HL-60 (cell line): ENCODE results near the gene ACAD8.

Source experiments
- GABPA ChIP-seq: IDR thresholded peaks from 2 replicates; pipeline ENCODE4 v1.6.1; 2012; ENCODE audit warnings: low read depth
- TF ChIP-seq, protein P1 (sequence below): IDR thresholded peaks from one replicate; pipeline ENCODE4 v1.5.1; 2011; ENCODE audit warnings: low read length, control low read depth, inconsistent platforms; ENCODE audit not compliant: insufficient read depth
- TF ChIP-seq, protein P2 (sequence below): IDR thresholded peaks from 2 replicates; pipeline ENCODE4 v1.6.1; 2012; ENCODE audit warnings: low read depth; ENCODE audit not compliant: insufficient replicate concordance

DNA sequence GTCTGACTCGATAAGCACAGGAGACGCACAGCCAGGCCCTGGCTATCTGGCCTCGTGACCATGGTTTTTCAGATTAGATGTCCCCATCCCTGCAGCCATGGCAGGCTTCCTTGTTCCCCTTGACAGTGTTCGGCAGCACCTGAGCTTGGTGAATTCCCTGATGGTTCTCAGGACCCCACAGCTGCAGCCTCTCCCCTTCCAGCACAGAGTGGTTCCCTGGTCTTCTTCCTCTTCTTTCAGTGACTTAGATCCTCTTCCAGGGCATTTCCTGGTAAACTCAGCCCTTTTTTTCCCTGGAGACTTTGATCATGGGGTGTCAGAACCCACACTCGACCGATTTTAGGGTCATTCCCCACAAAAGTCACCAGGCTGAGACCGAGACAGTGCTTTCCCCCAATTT is 37.3 kb downstream of the ACAD8 start:
- TF ChIP-seq, protein P1, sequence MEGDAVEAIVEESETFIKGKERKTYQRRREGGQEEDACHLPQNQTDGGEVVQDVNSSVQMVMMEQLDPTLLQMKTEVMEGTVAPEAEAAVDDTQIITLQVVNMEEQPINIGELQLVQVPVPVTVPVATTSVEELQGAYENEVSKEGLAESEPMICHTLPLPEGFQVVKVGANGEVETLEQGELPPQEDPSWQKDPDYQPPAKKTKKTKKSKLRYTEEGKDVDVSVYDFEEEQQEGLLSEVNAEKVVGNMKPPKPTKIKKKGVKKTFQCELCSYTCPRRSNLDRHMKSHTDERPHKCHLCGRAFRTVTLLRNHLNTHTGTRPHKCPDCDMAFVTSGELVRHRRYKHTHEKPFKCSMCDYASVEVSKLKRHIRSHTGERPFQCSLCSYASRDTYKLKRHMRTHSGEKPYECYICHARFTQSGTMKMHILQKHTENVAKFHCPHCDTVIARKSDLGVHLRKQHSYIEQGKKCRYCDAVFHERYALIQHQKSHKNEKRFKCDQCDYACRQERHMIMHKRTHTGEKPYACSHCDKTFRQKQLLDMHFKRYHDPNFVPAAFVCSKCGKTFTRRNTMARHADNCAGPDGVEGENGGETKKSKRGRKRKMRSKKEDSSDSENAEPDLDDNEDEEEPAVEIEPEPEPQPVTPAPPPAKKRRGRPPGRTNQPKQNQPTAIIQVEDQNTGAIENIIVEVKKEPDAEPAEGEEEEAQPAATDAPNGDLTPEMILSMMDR, result no peak
- no peak for TF ChIP-seq GABPA
- TF ChIP-seq, protein P2, sequence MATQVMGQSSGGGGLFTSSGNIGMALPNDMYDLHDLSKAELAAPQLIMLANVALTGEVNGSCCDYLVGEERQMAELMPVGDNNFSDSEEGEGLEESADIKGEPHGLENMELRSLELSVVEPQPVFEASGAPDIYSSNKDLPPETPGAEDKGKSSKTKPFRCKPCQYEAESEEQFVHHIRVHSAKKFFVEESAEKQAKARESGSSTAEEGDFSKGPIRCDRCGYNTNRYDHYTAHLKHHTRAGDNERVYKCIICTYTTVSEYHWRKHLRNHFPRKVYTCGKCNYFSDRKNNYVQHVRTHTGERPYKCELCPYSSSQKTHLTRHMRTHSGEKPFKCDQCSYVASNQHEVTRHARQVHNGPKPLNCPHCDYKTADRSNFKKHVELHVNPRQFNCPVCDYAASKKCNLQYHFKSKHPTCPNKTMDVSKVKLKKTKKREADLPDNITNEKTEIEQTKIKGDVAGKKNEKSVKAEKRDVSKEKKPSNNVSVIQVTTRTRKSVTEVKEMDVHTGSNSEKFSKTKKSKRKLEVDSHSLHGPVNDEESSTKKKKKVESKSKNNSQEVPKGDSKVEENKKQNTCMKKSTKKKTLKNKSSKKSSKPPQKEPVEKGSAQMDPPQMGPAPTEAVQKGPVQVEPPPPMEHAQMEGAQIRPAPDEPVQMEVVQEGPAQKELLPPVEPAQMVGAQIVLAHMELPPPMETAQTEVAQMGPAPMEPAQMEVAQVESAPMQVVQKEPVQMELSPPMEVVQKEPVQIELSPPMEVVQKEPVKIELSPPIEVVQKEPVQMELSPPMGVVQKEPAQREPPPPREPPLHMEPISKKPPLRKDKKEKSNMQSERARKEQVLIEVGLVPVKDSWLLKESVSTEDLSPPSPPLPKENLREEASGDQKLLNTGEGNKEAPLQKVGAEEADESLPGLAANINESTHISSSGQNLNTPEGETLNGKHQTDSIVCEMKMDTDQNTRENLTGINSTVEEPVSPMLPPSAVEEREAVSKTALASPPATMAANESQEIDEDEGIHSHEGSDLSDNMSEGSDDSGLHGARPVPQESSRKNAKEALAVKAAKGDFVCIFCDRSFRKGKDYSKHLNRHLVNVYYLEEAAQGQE, result no peak
